OCI-LY7 (cell line): ENCODE data around the gene BTF3. TPM values are rescaled to one million over a fixed set of nuclear protein-coding genes. Genes with fewer than 3 reads are reported as not detected.

ENCODE experiments used
- BruUV-seq: library from RNA; stranded (reverse); fragments of 400-500 nt; replicated peaks from 2 replicates; lab custom pipeline; 2021; lab: Mats Ljungman, UMichigan
- CTCF ChIA-PET: fragments of 300-600 bp; sonication (Branson Sonifier 250); formaldehyde crosslinking; loops from one replicate; lab custom pipeline; 2022; ENCODE audit warnings: antibody characterized with exemption; ENCODE audit not compliant: unreplicated experiment; lab: Charles Lee
- POLR2A ChIA-PET: fragments of 300-600 bp; sonication (Branson Sonifier 250); formaldehyde crosslinking; loops from one replicate; lab custom pipeline; 2022; ENCODE audit warnings: antibody characterized with exemption; lab: Charles Lee
- DNase-seq: peaks from one replicate; pipeline ENCODE4 v3.0.0-alpha.2; 2015; ENCODE audit warnings: low spot score
- H2AFZ ChIP-seq: fragments of 200-600 bp; sonication (generic), shearing (Covaris generic); 2 replicates; pipeline ENCODE4 v1.6.1; 2014; ENCODE audit warnings: mild to moderate bottlenecking, antibody characterized with exemption, low read length, moderate library complexity
- H3K27ac ChIP-seq: fragments of 200-600 bp; sonication (generic); 2 replicates; pipeline ENCODE4 v1.5.1; 2014; ENCODE audit warnings: mixed run types, low read depth, mild to moderate bottlenecking, moderate library complexity, low read length, inconsistent platforms; ENCODE audit not compliant: poor library complexity, severe bottlenecking
- H3K36me3 ChIP-seq: fragments of 200-600 bp; sonication (generic); 2 replicates; pipeline ENCODE4 v1.6.1; 2014; ENCODE audit warnings: mild to moderate bottlenecking, antibody characterized with exemption, low read length, moderate library complexity, mixed read lengths; ENCODE audit not compliant: insufficient read depth
- H3K4me1 ChIP-seq: fragments of 200-600 bp; sonication (generic); 2 replicates; pipeline ENCODE4 v1.5.1; 2014; ENCODE audit warnings: mild to moderate bottlenecking, low read length; ENCODE audit not compliant: insufficient read depth, poor library complexity, severe bottlenecking
- H3K4me2 ChIP-seq: fragments of 200-600 bp; sonication (generic); 2 replicates; pipeline ENCODE4 v1.6.1; 2014; ENCODE audit warnings: mild to moderate bottlenecking, low read length
- H3K4me3 ChIP-seq: fragments of 200-600 bp; sonication (generic); 2 replicates; pipeline ENCODE4 v1.5.1; 2014; ENCODE audit warnings: mild to moderate bottlenecking, low read depth, low read length; ENCODE audit not compliant: poor library complexity, severe bottlenecking
- H3K79me2 ChIP-seq: fragments of 200-600 bp; sonication (generic); 2 replicates; pipeline ENCODE4 v1.6.1; 2016; ENCODE audit warnings: low read depth, mild to moderate bottlenecking, low read length, moderate library complexity, mixed read lengths; ENCODE audit not compliant: insufficient read depth
- H3K9me2 ChIP-seq: fragments of 200-600 bp; sonication (generic); 2 replicates; pipeline ENCODE4 v1.6.1; 2016; ENCODE audit warnings: mild to moderate bottlenecking, low read length, mixed read lengths; ENCODE audit not compliant: insufficient read depth
- H3K9me3 ChIP-seq: fragments of 200-600 bp; sonication (generic); 2 replicates; pipeline ENCODE4 v1.6.1; 2014; ENCODE audit warnings: mild to moderate bottlenecking, mixed run types, low read length, mixed read lengths
- H4K20me1 ChIP-seq: fragments of 200-600 bp; sonication (generic); 2 replicates; pipeline ENCODE4 v1.6.1; 2014; ENCODE audit warnings: mild to moderate bottlenecking, antibody characterized with exemption, low read length, moderate library complexity, mixed read lengths; ENCODE audit not compliant: insufficient read depth
- CTCF ChIP-seq: fragments of 200-600 bp; sonication (generic); conservative IDR thresholded peaks from 2 replicates; pipeline ENCODE4 v1.5.1; 2014; ENCODE audit warnings: mild to moderate bottlenecking, antibody characterized with exemption, low read length, moderate library complexity, mixed read lengths
- EZH2phosphoT487 ChIP-seq: fragments of 200-600 bp; sonication (generic); IDR thresholded peaks from 2 replicates; pipeline ENCODE4 v1.6.1; 2018; ENCODE audit warnings: low read depth, borderline replicate concordance, mild to moderate bottlenecking, mixed run types, antibody characterized with exemption, low read length, moderate library complexity, mixed read lengths
- intact Hi-C: fragments of 100-400 bp; cut with micrococcal nuclease; formaldehyde crosslinking; loops from one replicate; pipeline ENCODE4 v1.10.0; 2022; ENCODE audit not compliant: unreplicated experiment
- total RNA-seq, 2 experiments: library from RNA; depleted of rRNA in 1 of 2; stranded (reverse); fragments of >200 nt in 1 of 2; shearing (Covaris generic) in 1 of 2; gene quantifications; 2 replicates each; pipeline ENCODE4 v1.2.3, GENCODE V29; 2014 to 2022

The BTF3 gene
- total RNA-seq, 2 experiments from 2014 or later = 350 to 736 TPM

DNA sequence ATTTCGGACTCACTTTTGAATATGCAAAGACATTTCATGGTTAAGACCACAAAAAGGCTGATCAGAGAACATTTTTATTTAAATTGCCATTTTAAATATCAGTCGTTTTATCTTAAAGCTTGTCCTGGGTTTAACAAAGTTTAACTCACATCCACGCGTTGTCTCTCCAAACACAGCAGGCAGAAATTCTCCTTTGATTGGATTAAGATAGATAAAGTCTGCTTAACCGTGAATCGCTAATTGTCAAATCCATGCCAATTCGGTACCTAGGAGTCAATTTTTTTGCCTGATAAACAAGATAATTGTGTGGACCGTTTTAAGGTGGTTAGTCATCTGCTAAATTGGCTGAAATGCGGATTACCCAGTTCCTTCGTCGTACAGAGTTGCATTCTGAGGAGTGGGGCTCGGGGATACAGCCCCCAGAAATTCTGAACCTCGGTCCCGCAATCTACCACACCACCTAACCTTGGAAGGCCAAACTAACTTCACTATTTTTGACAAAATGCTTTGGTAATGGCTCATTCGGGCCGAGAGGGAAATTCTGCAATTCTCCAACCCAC, 665 bp upstream of the BTF3 start:
- intact Hi-C loops = loop anchor here (1.0 to 5.0 kb wide), 4 partner anchors 49 to 680 kb away; partner anchors contain the start of genes ANKRA2, FCHO2, FOXD1 and TNPO1
- peak overlapping the region; percentile 98 for H3K4me3 ChIP-seq
- TF ChIP-seq CTCF (no peak), EZH2phosphoT487 (no peak)
- H2AFZ ChIP-seq = peak overlapping the region; percentile 60; the same call in 1 of the 2 replicates
- peaks cover 52% of the 10 kb centered on the region for H3K79me2 ChIP-seq
- H3K4me1 ChIP-seq = peaks cover 37% of the 10 kb centered on the region
- peaks cover 30% of the 10 kb centered on the region for H4K20me1 ChIP-seq
- no peak for DNase-seq
- peak overlapping the region; percentile 93 for H3K4me2 ChIP-seq
- TSS peak; percentile 92 for BruUV-seq
- peak overlapping the region; percentile 69 for H3K27ac ChIP-seq
- peaks cover 40% of the 10 kb centered on the region for H3K36me3 ChIP-seq
- H3K9me3 ChIP-seq = no peaks in the 10 kb centered on the region
- ChIA-PET POLR2A (interaction anchor here (1.5 to 2.6 kb wide), 2 partner anchors 10 to 62 kb away, joined by 5 to 8 read pairs; no protein-coding TSS in a partner anchor), CTCF (interaction anchor here (0.6 kb wide), 1 partner anchor 100 kb away, joined by 4 read pairs; no protein-coding TSS in a partner anchor)
- H3K9me2 ChIP-seq = no peaks in the 10 kb centered on the region

DNA sequence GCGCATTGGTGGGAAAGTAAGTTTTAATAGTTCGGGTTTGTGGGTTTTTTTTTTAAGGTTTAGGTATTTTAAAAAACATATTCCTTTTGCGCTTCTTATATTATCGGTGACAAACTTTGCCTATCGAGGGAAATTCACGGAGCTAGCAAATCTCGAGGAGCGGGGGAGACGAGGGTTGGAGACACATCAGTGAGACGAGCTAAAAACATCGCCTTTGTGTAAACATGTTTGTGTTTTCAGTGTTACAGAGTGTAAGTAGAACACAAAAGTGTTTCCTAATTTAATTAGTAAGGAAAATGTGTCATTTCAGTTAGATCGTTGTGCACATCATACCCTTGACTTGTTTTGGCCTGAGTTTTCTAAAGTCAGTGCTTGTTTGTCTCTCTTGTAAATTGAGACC, 945 bp downstream of the BTF3 start:
- H4K20me1 ChIP-seq = peaks cover 33% of the 10 kb centered on the region
- BruUV-seq = no TSS peak
- ChIA-PET POLR2A (interaction anchor here (0.6 to 1.8 kb wide), 10 partner anchors 8 to 681 kb away, joined by 3 to 10 read pairs (median 3); partner anchors contain the start of gene ANKRA2), CTCF (no interaction called here)
- peaks cover 37% of the 10 kb centered on the region for H3K4me1 ChIP-seq
- H3K9me2 ChIP-seq = no peaks in the 10 kb centered on the region
- TF ChIP-seq CTCF (no peak), EZH2phosphoT487 (no peak)
- intact Hi-C loops = loop anchor here (5.0 kb wide), 2 partner anchors 542 to 682 kb away; partner anchors contain the start of genes FCHO2 and TNPO1
- peak overlapping the region; percentile 69 for H3K27ac ChIP-seq
- H3K79me2 ChIP-seq = peaks cover 66% of the 10 kb centered on the region
- H2AFZ ChIP-seq = no peak overlapping the region
- peak overlapping the region; percentile 93 for H3K4me2 ChIP-seq
- H3K9me3 ChIP-seq = no peaks in the 10 kb centered on the region
- peak; percentile 15 for DNase-seq
- peak overlapping the region; percentile 98 for H3K4me3 ChIP-seq
- H3K36me3 ChIP-seq = peaks cover 56% of the 10 kb centered on the region

- POLR2A ChIA-PET = interaction anchor here (0.8 to 1.8 kb wide), 6 partner anchors 16 to 682 kb away, joined by 3 to 10 read pairs (median 3); partner anchors contain the start of gene ANKRA2
- H3K79me2 ChIP-seq = peaks cover 66% of the 10 kb centered on the region
- H3K27ac ChIP-seq = no peak overlapping the region
Measured at GRCh38 chr5:73499756-73500155, 1.5 kb downstream of the BTF3 start.

More at GRCh38 chr5:73499756-73500155, 1.5 kb downstream of the BTF3 start:
- Histone ChIP-seq H4K20me1 (peaks cover 33% of the 10 kb centered on the region), H3K4me3 (peak overlapping the region; percentile 98), H3K36me3 (peaks cover 62% of the 10 kb centered on the region), H3K4me2 (peak overlapping the region; percentile 93), H3K9me2 (no peaks in the 10 kb centered on the region), H3K4me1 (peaks cover 37% of the 10 kb centered on the region), H2AFZ (no peak overlapping the region), H3K9me3 (no peaks in the 10 kb centered on the region)
- intact Hi-C loops = loop anchor here (5.0 kb wide), 2 partner anchors 542 to 682 kb away; partner anchors contain the start of genes FCHO2 and TNPO1
- DNase-seq = no peak
- TF ChIP-seq EZH2phosphoT487 (no peak), CTCF (no peak)
- no TSS peak for BruUV-seq
- CTCF ChIA-PET = no interaction called here
